KG1 (cell line): ENCODE results near the gene PRKAA1.

Experiments used
- DNase-seq: peaks from one replicate; lab custom pipeline; 2025; lab: John Stamatoyannopoulos, UW

Gene PRKAA1

GRCh38 chr5:40798012-40798800 lies at the start of gene PRKAA1:
Gene PRKAA1 (minus strand): TSS chr5:40798374. CDS start chr5:40798189, 185 bp downstream.
- peak; percentile 83 for DNase-seq

- DNase-seq, result no peak
Measured at GRCh38 chr5:40847525-40847924, 49.4 kb upstream of the PRKAA1 start.

GRCh38 chr5:40846371-40846770 lies 48.2 kb upstream of the PRKAA1 start:
- DNase-seq, result no peak

- DNase-seq, result no peak
Measured at GRCh38 chr5:40844565-40844964, 46.4 kb upstream of the PRKAA1 start.

GRCh38 chr5:40842351-40842750 lies 44.2 kb upstream of the PRKAA1 start:
- DNase-seq, result no peak

- DNase-seq, result peak; percentile 49
Measured at GRCh38 chr5:40841068-40841805, 43.1 kb upstream of the PRKAA1 start, which contains the start of gene CARD6. Gene CARD6 (plus strand): TSS chr5:40841367. CDS start chr5:40841383, 16 bp downstream.

GRCh38 chr5:40838086-40838485 lies 39.9 kb upstream of the PRKAA1 start:
- no peak for DNase-seq

GRCh38 chr5:40834849-40835787 lies 36.9 kb upstream of the PRKAA1 start, which contains the start of gene RPL37:
Gene RPL37 (minus strand): TSS chr5:40835222. CDS start chr5:40835185, 37 bp downstream.
- peak; percentile 87 for DNase-seq

- DNase-seq, result no peak
Measured at GRCh38 chr5:40834391-40834848, 36.2 kb upstream of the PRKAA1 start.

- no peak for DNase-seq
Measured at GRCh38 chr5:40833712-40834229, 35.6 kb upstream of the PRKAA1 start.

GRCh38 chr5:40832345-40832744 lies 34.2 kb upstream of the PRKAA1 start:
- DNase-seq, result no peak

- no peak for DNase-seq
Measured at GRCh38 chr5:40831346-40832210, 33.4 kb upstream of the PRKAA1 start.

- no peak for DNase-seq
Measured at GRCh38 chr5:40829748-40830533, 31.8 kb upstream of the PRKAA1 start.

- no peak for DNase-seq
Measured at GRCh38 chr5:40828690-40829661, 30.8 kb upstream of the PRKAA1 start.

GRCh38 chr5:40828021-40828631 lies 30.0 kb upstream of the PRKAA1 start:
- no peak for DNase-seq

- no peak for DNase-seq
Measured at GRCh38 chr5:40827188-40827977, 29.2 kb upstream of the PRKAA1 start.

GRCh38 chr5:40826489-40827187 lies 28.5 kb upstream of the PRKAA1 start:
- no peak for DNase-seq
